Endothelial cell of umbilical vein (primary cell): Measurements from ENCODE around the gene RNASE7. TPM values are rescaled to one million over a fixed set of nuclear protein-coding genes. Genes with fewer than 3 reads are reported as not detected.

Experiments
- BruUV-seq: library from RNA; stranded (reverse); fragments of 400-500 nt; replicated peaks from 2 replicates; lab custom pipeline; 2021; lab: Mats Ljungman, UMichigan
- CTCF ChIA-PET: fragments of 300-600, 350-600 bp; sonication (Branson Sonifier 250); formaldehyde crosslinking; loops from one replicate; lab custom pipeline; 2021; ENCODE audit warnings: antibody characterized with exemption, inconsistent platforms; lab: Charles Lee
- POLR2A ChIA-PET: fragments of 300-600, 350-600 bp; sonication (Branson Sonifier 250); formaldehyde crosslinking; loops from one replicate; lab custom pipeline; 2021; ENCODE audit warnings: antibody characterized with exemption, inconsistent platforms; lab: Charles Lee
- DNase-seq: peaks from one replicate; pipeline ENCODE4 v3.0.0-alpha.2; 2011; ENCODE audit warnings: low read depth, low spot score
- FAIRE-seq: peaks from 2 replicates; lab custom pipeline; 2011; peaks lifted over from hg19 to GRCh38; lab: Jason Lieb, UNC
- H2AFZ ChIP-seq: 2 replicates; pipeline ENCODE4 v1.6.0; 2012; ENCODE audit warnings: low read depth, low read length, control low read depth, inconsistent platforms
- H3K27ac ChIP-seq: 2 replicates; pipeline ENCODE4 v1.5.1; 2011; ENCODE audit warnings: low read depth, mild to moderate bottlenecking, control low read depth, low read length, moderate library complexity; ENCODE audit not compliant: insufficient read depth
- H3K27me3 ChIP-seq, 2 experiments: 2 replicates each; pipeline versions ENCODE4 v1.6.0 to v1.6.1; 2011; ENCODE audit warnings: low read length in 2 of 2, mixed read lengths in 1 of 2; ENCODE audit not compliant: control insufficient read depth in 2 of 2, insufficient read depth in 2 of 2
- H3K36me3 ChIP-seq, 2 experiments: 2 replicates in 1 of 2; 3 replicates in 1 of 2; pipeline ENCODE4 v1.5.1; 2011; ENCODE audit warnings: low read length in 2 of 2, mild to moderate bottlenecking in 1 of 2, moderate library complexity in 1 of 2; ENCODE audit not compliant: control insufficient read depth in 2 of 2, insufficient read depth in 2 of 2; ENCODE audit errors: extremely low read depth in 1 of 2
- H3K4me1 ChIP-seq: 3 replicates; pipeline ENCODE4 v1.5.1; 2011; ENCODE audit warnings: mild to moderate bottlenecking, low read length; ENCODE audit not compliant: control insufficient read depth, insufficient read depth; ENCODE audit errors: extremely low read depth
- H3K4me2 ChIP-seq: 2 replicates; pipeline ENCODE4 v1.6.1; 2011; ENCODE audit warnings: low read length, control low read depth, mixed read lengths; ENCODE audit not compliant: insufficient read depth
- H3K4me3 ChIP-seq, 3 experiments: fragments of 200-600 bp in 1 of 3; sonication (generic), shearing (Covaris generic) in 1 of 3; replicated peaks in 1 of 3; 2 replicates each; pipeline ENCODE4 v1.5.1; 2011 to 2016; ENCODE audit warnings: control low read depth in 3 of 3, low read length in 3 of 3, mild to moderate bottlenecking in 2 of 3, inconsistent platforms in 1 of 3, low read depth in 1 of 3, moderate library complexity in 1 of 3; ENCODE audit not compliant: insufficient read depth in 1 of 3
- H3K79me2 ChIP-seq: 2 replicates; pipeline ENCODE4 v1.6.0; 2012; ENCODE audit warnings: low read length, inconsistent platforms; ENCODE audit not compliant: control insufficient read depth, insufficient read depth
- H3K9ac ChIP-seq: replicated peaks from 2 replicates; pipeline ENCODE3; 2011; ENCODE audit warnings: low read length, control low read depth; ENCODE audit not compliant: insufficient read depth; ENCODE audit errors: extremely low read depth
- H3K9me1 ChIP-seq: replicated peaks from 3 replicates; pipeline ENCODE4 v1.6.0; 2011; ENCODE audit warnings: mild to moderate bottlenecking, low read length; ENCODE audit not compliant: control insufficient read depth, insufficient read depth; ENCODE audit errors: extremely low read depth
- H3K9me3 ChIP-seq: replicated peaks from 2 replicates; pipeline ENCODE4 v1.5.1; 2012; ENCODE audit warnings: low read length, inconsistent platforms; ENCODE audit not compliant: control insufficient read depth, insufficient read depth
- H4K20me1 ChIP-seq: replicated peaks from 2 replicates; pipeline ENCODE3; 2011; ENCODE audit warnings: mild to moderate bottlenecking, low read length; ENCODE audit not compliant: control insufficient read depth, insufficient read depth; ENCODE audit errors: extremely low read depth
- EZH2 ChIP-seq: IDR thresholded peaks from 2 replicates; pipeline ENCODE4 v1.6.1; 2012; ENCODE audit warnings: borderline replicate concordance, low read depth, mild to moderate bottlenecking, moderate library complexity, low read length, inconsistent platforms; ENCODE audit not compliant: severe bottlenecking
- FOS ChIP-seq: IDR thresholded peaks from 2 replicates; pipeline ENCODE4 v1.6.1; 2011; ENCODE audit warnings: mild to moderate bottlenecking, low read length, moderate library complexity, borderline replicate concordance; ENCODE audit not compliant: insufficient read depth
- GATA2 ChIP-seq: IDR thresholded peaks from 2 replicates; pipeline ENCODE4 v1.7.0; 2011; ENCODE audit warnings: low read depth, mild to moderate bottlenecking, moderate library complexity, mixed read lengths, low read length; ENCODE audit not compliant: insufficient read length, insufficient read depth
- JUN ChIP-seq: IDR thresholded peaks from 2 replicates; pipeline ENCODE4 v1.6.1; 2011; ENCODE audit warnings: borderline replicate concordance, low read depth; ENCODE audit not compliant: insufficient read length, insufficient read depth
- MYC ChIP-seq: IDR thresholded peaks from one replicate; pipeline ENCODE4 v1.6.1; 2011; ENCODE audit warnings: mild to moderate bottlenecking, low read depth, low read length
- POLR2A ChIP-seq: IDR thresholded peaks from 2 replicates; pipeline ENCODE4 v1.6.1; 2012; ENCODE audit warnings: low read depth, mild to moderate bottlenecking, control low read depth, low read length
- POLR2AphosphoS5 ChIP-seq: IDR thresholded peaks from 2 replicates; pipeline ENCODE4 v1.6.1; 2012; ENCODE audit warnings: low read depth, mild to moderate bottlenecking, control low read depth, low read length, moderate library complexity; ENCODE audit not compliant: insufficient read depth
- dilution Hi-C: fragments of 300-500 bp; cut with MboI; formaldehyde crosslinking; loops from one replicate; pipeline ENCODE4 v1.15.0; 2019; ENCODE audit warnings: low sequenced_read_pairs; ENCODE audit not compliant: extremely low pct_ligation_motif_present
- intact Hi-C: fragments of 100-400 bp; cut with micrococcal nuclease; formaldehyde crosslinking; loops from one replicate; pipeline ENCODE4 v1.10.0; 2022
- polyA plus RNA-seq, 4 experiments: library from polyadenylated mRNA; depleted of rRNA in 3 of 4; stranded (reverse) in 3 of 4; unstranded in 1 of 4; fragments of >200 nt; gene quantifications; 2 replicates each; pipeline versions ENCODE4 v1.2.1 to v1.2.3, GENCODE V29; 2011 to 2012; ENCODE audit warnings: missing spikeins in 1 of 4
- total RNA-seq: library from RNA; stranded (reverse); gene quantifications from 2 replicates; pipeline ENCODE4 v1.2.3, GENCODE V29; 2021
- TF ChIP-seq, protein P1 (sequence below), 2 donors: IDR thresholded peaks; 1 replicate in 1 of 2; 2 replicates in 1 of 2; pipeline ENCODE4 v1.5.1; 2011; ENCODE audit warnings: low read length in 2 of 2, mild to moderate bottlenecking in 2 of 2, moderate library complexity in 2 of 2, control low read depth in 1 of 2, inconsistent platforms in 1 of 2, low read depth in 1 of 2; ENCODE audit not compliant: insufficient read depth in 1 of 2; ENCODE audit errors: extremely low read depth in 1 of 2
- TF ChIP-seq, protein P2 (sequence below): IDR thresholded peaks from 2 replicates; pipeline ENCODE4 v1.6.1; 2011; ENCODE audit not compliant: insufficient read depth, insufficient read length

RNASE7 gene
- total and polyA plus RNA-seq, 2 donors (not counting 3 experiments of a cell fraction or from before 2014, with no cell fraction given): not detected

DNA sequence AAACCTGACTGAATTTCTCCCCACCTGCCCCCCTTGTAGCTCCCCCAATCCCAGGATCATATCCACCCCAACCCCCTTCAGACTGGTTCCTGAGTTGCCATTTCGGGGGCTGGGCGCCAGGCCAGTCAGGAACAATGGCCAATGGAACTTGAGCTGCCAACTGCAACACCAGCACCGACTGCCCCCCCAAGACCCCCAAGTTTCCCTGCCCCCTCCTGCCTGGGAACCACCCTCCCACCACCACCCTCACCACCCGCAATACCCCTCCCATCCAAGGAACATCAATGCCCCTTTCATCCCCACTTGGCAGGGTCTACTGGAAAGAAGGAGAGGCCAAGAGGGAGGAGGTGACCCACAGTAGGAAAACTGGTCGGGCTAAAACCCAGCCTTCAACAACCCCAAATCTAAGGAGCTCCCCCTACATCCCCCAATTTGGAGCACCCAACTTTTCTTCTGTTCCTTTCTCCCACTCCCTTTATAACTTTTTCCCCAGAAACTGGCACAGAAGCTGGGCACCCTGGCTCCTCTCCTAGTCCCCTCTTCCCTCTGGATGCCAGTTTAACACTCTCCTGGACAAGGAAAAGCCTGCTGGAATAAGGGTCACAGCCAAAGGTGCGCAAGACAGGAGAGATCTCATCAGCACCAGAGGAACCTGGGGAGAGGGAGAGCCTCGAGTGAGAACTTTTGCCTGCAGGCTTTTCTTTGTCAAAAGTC is 15.7 kb upstream of the RNASE7 start:
- Histone ChIP-seq H3K9me1 (no peaks in the 10 kb centered on the region), H3K36me3 (no peaks in the 10 kb centered on the region), H3K27ac (no peak overlapping the region), H3K4me1 (no peaks in the 10 kb centered on the region), H3K9me3 (no peaks in the 10 kb centered on the region), H4K20me1 (no peaks in the 10 kb centered on the region), H3K79me2 (no peaks in the 10 kb centered on the region), H2AFZ (no peak overlapping the region), H3K27me3 (peaks cover 47 to 58% of the 10 kb centered on the region in 2 experiments), H3K4me3 (no peak overlapping the region), H3K9ac (no peak overlapping the region), H3K4me2 (no peak overlapping the region)
- dilution Hi-C loops (no loop called here), intact Hi-C loops (no loop called here)
- ChIA-PET CTCF (interaction anchor here (0.8 to 1.7 kb wide), 2 partner anchors 11 to 46 kb away, joined by 3 to 13 read pairs; no protein-coding TSS in a partner anchor), POLR2A (no interaction called here)
- DNase-seq: no peak
- no TSS peak for BruUV-seq
- TF ChIP-seq POLR2A: no peak
- TF ChIP-seq, protein P1, sequence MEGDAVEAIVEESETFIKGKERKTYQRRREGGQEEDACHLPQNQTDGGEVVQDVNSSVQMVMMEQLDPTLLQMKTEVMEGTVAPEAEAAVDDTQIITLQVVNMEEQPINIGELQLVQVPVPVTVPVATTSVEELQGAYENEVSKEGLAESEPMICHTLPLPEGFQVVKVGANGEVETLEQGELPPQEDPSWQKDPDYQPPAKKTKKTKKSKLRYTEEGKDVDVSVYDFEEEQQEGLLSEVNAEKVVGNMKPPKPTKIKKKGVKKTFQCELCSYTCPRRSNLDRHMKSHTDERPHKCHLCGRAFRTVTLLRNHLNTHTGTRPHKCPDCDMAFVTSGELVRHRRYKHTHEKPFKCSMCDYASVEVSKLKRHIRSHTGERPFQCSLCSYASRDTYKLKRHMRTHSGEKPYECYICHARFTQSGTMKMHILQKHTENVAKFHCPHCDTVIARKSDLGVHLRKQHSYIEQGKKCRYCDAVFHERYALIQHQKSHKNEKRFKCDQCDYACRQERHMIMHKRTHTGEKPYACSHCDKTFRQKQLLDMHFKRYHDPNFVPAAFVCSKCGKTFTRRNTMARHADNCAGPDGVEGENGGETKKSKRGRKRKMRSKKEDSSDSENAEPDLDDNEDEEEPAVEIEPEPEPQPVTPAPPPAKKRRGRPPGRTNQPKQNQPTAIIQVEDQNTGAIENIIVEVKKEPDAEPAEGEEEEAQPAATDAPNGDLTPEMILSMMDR (IDR thresholded peaks at IDR 0.05; ENCODE audit: extremely low read depth in 1 of 2, insufficient read depth in 1 of 2, low read depth in 1 of 2, low read length in 2 of 2): no peak
- TF ChIP-seq GATA2: no peak
- TF ChIP-seq JUN: no peak
- TF ChIP-seq MYC: no peak
- TF ChIP-seq, protein P2, sequence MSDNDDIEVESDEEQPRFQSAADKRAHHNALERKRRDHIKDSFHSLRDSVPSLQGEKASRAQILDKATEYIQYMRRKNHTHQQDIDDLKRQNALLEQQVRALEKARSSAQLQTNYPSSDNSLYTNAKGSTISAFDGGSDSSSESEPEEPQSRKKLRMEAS: no peak
- TF ChIP-seq POLR2AphosphoS5: no peak
- no peak for TF ChIP-seq FOS
- no peak for TF ChIP-seq EZH2
- FAIRE-seq: no peak
